HG03175 (cell line): Measurements from ENCODE around the gene NRCAM.
A peak's percentile ranks its signal among the peaks of the same experiment; 100 is the strongest.

Source experiments
- ATAC-seq: cut with Tn5 transposase; IDR thresholded peaks from one replicate; pipeline ENCODE4 v1.9.1; 2021; ENCODE audit warnings: mild to moderate bottlenecking, moderate library complexity; ENCODE audit not compliant: unreplicated experiment

The NRCAM gene

GRCh38 chr7:108460964-108461363 lies 4.7 kb upstream of the NRCAM start:
- ATAC-seq: no peak

- peak; percentile 43 for ATAC-seq
These were observed 3.8 kb upstream of the NRCAM start for GRCh38 chr7:108459922-108460551.

- no peak for ATAC-seq
These were observed 1.6 kb upstream of the NRCAM start for GRCh38 chr7:108457871-108458270.

- no peak for ATAC-seq
These were observed 757 bp upstream of the NRCAM start for GRCh38 chr7:108456845-108457540.

- peak; percentile 23 for ATAC-seq
These were observed 662 bp downstream of the NRCAM start for GRCh38 chr7:108455551-108455997.

- no peak for ATAC-seq
These were observed 1.3 kb downstream of the NRCAM start for GRCh38 chr7:108454674-108455550.

- ATAC-seq: no peak
These were observed 1.9 kb downstream of the NRCAM start for GRCh38 chr7:108454317-108454673.

- no peak for ATAC-seq
These were observed 2.9 kb downstream of the NRCAM start for GRCh38 chr7:108453320-108453719.

GRCh38 chr7:108452707-108453106 lies 3.5 kb downstream of the NRCAM start:
- peak; percentile 51 for ATAC-seq

GRCh38 chr7:108451296-108451848 lies 4.9 kb downstream of the NRCAM start:
- ATAC-seq: no peak

GRCh38 chr7:108450160-108450559 lies 6.1 kb downstream of the NRCAM start:
- ATAC-seq: no peak

- no peak for ATAC-seq
These were observed 6.7 kb downstream of the NRCAM start for GRCh38 chr7:108449521-108449920.

GRCh38 chr7:108448584-108449505 lies 7.4 kb downstream of the NRCAM start:
- no peak for ATAC-seq

- ATAC-seq: no peak
These were observed 14.1 kb downstream of the NRCAM start for GRCh38 chr7:108442039-108442568.

GRCh38 chr7:108441392-108441955 lies 14.8 kb downstream of the NRCAM start:
- ATAC-seq: no peak

- ATAC-seq: no peak
These were observed 15.6 kb downstream of the NRCAM start for GRCh38 chr7:108440613-108441012.

- ATAC-seq: no peak
These were observed 19.3 kb downstream of the NRCAM start for GRCh38 chr7:108436906-108437305.

- ATAC-seq: no peak
These were observed 22.2 kb downstream of the NRCAM start for GRCh38 chr7:108434010-108434409.

- ATAC-seq: no peak
These were observed 25.1 kb downstream of the NRCAM start for GRCh38 chr7:108431099-108431498.

GRCh38 chr7:108430664-108431063 lies 25.6 kb downstream of the NRCAM start:
- no peak for ATAC-seq
